GM18519 (cell line): ENCODE measurements around the gene RNF220.

Source experiments
- ATAC-seq: cut with Tn5 transposase; IDR thresholded peaks from one replicate; pipeline ENCODE4 v1.9.1; 2021; ENCODE audit warnings: mild to moderate bottlenecking, moderate library complexity; ENCODE audit not compliant: unreplicated experiment, low FRiP score

The RNF220 gene

DNA sequence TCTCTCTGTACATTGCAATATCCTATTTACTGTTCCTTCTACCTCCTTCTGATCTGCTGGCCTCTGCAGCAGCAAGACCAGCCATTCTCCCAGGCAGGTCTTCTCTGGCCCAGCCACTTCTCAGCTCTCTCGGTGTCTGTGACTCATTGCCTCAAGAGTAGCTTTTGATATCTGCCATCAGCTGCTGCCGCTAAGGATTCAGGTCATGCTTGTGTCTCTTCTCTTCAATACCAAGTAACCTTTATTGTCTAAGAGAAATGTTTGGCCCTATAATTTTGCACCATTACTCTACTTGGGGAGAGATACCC is 167.5 kb downstream of the RNF220 start:
- ATAC-seq, result no peak

DNA sequence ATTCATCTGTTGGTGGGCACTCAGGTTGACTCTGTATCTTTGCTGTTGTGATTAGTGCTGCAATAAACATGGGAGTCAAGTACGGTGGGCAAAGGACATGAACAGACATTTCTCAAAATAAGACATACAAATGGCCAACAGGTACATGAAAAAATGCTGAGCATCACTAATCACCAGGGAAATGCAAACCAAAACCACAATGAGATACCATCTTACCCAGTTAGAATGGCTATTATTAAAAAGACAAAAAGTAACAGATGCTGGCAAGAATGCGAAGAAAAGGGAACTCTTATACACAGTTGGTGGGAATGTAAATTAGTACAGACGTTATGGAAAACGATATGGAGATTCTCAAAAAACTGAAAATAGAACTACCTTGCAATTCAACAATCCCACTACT is 170.3 kb downstream of the RNF220 start:
- no peak for ATAC-seq

DNA sequence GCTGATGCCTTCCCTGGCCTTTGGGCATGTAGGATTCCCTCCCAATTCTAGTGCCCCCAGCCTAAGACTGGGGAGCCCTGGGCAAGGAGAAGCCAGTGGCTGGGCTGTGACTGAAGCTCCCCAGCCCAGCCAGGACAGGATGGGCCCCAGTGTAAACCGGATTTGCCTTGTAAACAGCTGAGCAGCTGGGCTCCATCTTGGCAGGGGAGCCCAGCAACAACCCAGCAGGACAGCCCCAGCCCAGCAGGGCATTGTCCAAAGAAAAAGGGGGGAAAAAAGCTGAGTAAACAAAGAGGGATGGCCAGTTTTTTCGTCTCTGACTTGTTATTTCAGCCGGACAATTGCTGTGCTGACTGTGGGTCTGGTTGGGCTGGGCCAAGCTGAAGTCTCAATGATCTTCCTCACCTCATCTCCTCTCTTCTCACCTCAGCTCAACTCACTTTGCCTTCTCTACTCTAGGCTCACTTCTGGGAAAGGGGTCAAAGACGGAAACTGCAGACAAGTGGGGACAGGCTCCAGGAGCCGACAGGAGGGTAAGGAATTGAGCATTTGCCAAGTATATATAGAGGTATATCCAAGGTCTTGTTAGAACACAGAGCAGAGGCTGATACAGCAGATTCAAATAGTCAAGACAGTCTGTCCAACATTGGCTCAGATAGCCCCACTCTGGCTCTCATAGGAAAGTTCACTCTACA is 171.5 kb downstream of the RNF220 start:
- no peak for ATAC-seq

DNA sequence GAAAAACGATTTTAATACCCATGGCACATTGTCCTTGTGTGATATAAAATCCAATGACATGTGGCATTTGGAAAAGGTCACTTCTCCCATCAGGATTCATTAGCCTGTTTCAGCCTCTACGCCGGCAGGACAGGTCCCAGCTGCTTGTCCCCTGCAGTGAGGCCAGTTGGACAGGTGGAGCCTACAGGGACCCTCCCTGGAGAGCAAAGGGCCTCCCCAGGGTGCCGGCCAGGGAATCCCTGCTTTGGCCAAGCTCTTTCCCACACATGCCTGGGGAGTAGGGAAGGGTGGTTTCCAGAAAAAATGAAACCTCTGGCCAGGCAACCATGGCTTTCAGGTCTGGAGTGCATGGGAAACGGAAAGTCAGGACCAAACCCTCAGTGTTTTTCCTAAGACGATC is 176.2 kb downstream of the RNF220 start:
- ATAC-seq, result no peak

DNA sequence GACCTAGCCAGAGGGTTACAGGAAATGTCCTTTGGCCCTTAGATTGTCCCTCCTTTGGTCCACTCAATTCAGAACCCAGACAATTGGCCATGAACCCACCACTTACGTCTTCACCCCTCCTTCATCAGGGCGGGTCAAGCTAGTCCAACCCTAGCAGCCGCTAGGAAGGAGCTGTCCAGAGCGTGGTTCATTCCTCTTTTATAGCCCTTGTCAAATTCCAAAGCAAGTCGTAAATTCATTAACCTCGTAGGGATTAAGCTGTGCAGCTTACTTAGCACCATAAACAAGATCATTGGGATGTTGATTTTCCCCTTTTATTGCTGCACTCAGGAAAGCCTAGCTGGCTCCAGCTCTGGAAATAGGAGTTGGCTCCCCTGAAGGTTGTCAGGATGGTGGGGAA is 179.1 kb downstream of the RNF220 start:
- ATAC-seq, result no peak

DNA sequence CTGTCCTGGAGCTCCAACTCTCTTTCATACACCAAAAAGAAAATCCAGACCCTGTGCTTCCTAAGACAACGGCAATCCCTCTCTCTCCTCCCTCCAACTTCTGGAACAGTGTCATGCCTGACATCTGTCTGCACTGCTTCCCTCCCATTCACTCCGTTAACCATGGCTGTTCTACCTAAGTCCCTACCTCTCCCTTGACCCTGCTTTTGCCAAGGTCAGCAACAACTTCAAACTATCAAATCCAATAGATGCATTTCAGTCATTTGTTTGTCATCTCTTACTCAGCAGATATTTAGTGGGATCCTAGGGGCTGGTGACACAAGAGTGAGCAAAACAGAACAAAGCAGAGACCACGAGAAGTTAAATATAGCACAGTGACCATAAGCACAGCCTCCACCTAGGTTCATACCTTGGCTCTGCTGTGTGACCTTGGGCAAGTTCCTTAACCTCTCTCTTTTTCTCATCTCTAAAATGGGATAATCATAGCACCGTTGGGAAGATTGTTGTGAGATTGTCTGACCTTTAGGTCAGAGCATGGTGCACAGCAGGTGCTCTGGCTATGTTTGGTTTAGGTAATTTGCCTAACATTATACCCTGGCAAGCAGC is 180.4 kb downstream of the RNF220 start:
- ATAC-seq, result no peak

DNA sequence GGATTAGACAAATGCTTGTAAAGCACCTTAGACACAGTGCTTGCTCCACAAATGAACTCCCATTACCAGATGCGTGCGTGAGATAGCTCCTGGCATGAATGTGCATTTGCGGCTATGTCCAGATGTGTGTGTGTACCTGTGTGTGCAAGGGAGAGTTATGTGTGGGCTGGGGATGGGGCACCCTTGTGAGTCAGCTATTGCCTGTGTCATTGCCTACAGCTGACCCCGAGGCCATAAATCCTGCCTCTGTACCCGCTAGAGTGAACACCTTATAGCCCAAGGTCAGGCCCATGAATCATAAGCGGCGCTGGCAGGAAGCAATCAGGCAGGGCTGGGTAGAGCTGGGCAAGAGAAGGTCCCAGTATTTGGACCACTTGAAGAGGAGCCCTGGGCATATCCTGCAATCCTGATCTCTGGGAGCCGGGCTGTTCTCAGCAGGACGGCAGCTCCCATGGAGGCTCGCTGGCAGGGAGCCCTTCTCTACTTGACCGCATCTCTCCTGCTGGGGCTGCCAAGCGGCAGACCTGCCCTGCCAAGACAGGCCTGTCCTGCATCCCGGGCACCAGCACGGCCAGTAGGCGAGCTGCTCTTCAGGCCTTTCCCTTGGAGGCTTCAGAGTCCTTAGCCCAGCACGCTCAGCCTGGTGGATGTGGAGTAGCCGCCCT is 182.9 kb downstream of the RNF220 start:
- no peak for ATAC-seq

DNA sequence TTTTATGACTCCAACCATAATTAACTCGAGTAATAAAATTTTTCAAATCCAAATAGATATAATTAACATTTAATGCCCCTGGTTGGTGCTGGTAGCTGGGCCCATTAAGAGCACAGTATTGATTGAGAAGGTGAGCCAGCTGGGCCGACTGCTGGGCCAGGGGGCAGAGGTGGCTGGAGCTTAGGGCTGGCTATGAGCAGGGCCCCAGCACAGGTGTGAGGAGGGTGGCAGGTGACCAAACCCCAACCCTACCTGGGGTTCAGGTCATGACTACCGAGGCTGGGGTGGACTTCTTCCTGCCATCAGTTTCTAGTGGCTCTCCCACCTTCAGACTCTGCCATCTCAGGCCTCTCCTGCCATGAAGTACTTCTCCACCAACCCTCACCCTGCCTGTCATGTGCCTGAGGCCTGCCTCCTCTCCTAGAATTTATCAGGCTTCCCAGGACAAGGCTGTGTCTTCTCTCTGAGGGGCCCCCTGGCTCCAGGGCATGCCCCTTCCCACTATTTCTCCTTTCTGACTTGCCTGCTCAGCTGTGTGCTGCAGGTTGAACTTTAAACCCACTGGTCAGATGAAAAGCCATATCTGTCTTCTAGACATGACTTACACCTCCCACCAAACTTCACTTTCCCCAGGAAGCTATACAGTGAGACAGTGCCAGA is 183.6 kb downstream of the RNF220 start:
- ATAC-seq, result no peak

DNA sequence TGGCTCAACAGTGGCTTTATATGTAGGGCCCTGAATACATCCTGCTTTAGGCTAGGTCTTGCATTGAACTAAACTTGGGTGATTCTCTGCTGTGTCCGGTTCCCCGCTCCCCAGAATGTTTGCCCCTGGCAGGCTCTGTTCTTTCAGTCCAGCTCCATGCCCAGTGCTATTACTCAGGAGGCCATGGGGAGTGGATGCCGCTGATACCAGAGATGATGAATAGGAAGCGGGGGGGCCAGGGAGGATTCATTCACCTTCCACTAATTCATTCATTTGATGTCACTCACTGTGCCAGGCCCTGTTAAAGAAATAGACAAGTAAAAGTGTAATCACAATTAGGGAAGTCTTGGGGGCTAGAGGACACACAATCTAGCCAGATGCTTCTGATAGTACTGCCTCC is 185.4 kb downstream of the RNF220 start:
- no peak for ATAC-seq

DNA sequence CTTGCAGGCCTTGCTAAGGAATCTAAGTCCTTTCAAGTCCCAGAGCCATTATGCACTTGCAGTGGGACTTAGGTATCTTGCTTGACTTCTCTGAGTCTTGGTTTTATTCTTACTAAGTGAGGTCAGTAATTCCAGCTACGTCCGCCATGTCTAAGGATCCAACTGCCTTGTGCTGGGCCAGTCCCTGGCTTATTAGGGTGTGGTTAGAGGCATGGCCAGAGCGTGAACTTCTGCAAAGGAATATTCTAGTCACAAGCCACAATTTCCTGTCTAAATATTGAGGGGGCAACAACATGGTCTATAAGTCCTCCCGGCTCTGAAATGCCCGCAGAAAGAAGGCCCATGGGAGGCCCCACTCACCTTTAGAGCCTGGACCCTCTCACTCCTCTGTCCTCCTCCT is 186.3 kb downstream of the RNF220 start:
- ATAC-seq, result no peak

DNA sequence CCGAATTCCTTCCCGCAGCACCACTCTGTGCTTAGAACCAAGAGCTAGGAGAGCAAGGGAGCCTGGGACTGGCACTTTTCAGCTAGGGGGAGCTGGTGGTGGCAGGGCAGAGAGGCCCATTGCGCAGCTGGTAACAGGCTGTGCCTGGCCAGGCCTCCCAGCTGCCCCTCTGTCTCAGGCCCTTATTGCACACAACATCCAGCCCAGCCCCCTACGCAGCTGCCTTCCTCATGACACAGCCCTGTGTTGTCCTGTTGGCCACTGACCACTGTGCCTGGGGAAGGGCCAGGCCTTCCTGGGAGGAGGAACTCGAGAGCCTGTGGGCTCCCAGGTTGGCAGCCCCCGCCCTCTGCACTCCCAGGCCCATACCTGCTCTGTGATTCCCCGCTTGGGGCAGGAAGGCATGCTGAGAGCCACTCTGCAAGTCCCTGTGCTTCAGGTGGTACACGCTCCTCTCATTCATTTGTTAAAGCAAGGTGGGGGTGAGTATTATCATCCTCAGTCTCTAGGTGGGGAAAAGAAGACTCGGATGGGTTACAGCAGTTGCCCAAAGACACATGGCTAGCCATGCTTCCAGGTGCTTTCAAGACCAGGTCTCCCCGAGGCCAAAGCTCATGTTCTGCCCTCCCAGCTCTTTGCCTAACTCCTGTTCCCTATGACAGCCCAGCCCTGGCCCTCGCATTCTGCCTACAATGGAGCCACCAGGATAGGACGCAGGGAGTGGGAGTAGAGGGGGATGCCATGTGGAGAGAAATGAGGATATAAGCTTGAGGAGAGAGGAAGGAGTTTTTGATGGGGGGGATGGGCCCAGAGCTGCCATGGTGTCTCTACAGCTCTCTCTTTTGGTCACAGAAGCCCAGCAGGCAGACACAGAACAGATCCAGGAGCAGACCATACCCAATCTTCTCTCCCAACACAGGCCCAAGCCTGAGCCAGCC is 187.4 kb downstream of the RNF220 start:
- ATAC-seq, result no peak

DNA sequence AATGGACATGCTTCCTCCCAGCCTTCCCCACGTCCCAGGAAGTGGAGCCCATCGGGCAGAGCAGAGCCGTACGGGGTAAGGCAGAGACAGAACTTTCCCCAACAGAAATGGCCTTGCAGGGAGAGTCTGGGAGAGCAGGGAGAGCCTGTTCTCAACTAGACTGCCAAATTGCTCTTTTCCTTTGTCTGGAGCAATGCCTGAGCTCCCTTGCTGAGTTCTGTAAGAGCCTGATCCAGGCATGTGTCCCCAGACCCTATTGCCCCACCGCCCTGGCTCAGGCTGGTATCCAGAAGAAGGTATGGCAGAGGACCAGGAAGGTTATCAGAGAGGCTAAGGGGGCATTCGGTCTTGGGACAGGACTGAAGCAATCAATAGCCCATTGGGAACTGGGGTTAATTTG is 189.3 kb downstream of the RNF220 start:
- ATAC-seq, result no peak

DNA sequence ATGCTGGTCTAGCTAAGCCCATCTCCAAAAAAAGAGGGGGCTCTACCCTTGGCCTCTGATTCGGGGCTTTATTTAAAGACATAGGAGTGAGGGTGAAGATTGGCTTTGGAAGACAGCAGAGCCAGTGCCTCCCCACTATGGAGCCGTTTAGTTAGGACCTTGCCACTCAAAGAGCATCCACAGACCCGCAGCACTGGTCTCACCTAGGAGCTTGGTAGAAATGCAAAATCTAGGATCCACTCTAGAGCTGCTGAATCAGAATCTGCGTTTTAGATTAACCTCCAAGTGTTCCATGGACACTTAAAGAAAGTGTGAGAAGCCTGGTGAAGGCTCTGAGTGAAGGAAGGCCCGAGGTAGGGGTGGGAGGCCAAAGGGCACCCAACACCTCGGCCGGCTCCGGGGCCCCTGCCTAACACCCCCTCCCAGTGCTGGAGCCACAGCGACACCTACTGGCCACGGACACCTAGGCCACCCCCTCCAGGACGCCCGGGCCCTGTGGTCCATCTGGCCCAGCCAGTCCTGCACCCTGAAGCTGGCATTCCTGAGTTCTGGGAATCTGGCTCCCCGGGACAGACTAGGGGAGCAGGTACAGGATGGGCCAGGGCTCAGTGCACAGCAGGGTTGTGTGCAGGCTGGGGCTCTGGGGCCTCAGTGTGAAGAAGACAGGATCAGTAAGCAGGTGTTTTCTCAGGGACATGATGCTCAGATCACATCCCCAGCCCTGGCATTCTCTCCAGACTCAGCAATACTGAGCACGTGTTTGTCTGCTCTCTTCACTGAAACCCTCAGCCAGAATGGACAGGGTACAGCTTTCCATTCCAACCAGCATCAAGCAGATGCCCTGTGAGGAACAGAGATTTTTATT is 190.0 kb downstream of the RNF220 start:
- no peak for ATAC-seq

DNA sequence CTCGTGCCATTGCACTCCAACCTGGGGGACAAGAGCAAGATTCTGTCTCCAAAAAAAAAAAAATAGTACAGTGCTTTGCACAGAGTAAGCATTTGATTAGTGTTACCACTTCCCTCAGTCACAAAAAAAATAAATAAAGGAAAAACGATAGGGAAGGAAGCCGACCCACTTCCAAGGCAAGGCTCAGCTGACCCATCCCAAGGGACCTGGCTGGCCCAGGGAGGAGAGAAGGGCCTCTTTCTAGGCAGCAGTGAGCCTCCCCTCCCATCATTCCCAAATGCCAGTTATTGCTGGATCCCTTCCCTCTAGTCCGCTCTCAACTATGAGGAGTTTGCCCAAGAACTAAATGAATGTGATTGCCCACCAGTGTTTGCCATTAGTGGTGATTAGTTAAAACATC is 191.5 kb downstream of the RNF220 start:
- ATAC-seq, result no peak

DNA sequence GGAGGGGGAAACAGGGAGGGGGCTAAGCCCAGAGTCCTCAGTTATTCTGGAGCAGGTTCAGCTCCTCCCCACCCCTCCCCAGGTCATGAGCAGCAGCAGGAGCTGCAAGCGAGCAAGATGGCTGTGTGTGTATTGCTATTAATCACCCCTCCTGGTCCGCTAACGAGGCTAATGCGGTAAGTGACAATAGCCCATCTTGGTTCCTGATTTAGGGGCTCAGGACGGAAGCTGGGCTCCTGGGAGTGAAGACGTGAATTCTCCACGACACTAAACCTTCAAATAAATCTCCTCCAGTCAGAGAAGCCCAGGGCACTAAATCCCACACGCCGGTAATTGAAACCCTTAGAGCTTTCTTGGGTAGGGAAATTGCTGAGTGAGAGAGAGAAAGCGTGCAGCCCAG is 193.1 kb downstream of the RNF220 start:
- no peak for ATAC-seq

DNA sequence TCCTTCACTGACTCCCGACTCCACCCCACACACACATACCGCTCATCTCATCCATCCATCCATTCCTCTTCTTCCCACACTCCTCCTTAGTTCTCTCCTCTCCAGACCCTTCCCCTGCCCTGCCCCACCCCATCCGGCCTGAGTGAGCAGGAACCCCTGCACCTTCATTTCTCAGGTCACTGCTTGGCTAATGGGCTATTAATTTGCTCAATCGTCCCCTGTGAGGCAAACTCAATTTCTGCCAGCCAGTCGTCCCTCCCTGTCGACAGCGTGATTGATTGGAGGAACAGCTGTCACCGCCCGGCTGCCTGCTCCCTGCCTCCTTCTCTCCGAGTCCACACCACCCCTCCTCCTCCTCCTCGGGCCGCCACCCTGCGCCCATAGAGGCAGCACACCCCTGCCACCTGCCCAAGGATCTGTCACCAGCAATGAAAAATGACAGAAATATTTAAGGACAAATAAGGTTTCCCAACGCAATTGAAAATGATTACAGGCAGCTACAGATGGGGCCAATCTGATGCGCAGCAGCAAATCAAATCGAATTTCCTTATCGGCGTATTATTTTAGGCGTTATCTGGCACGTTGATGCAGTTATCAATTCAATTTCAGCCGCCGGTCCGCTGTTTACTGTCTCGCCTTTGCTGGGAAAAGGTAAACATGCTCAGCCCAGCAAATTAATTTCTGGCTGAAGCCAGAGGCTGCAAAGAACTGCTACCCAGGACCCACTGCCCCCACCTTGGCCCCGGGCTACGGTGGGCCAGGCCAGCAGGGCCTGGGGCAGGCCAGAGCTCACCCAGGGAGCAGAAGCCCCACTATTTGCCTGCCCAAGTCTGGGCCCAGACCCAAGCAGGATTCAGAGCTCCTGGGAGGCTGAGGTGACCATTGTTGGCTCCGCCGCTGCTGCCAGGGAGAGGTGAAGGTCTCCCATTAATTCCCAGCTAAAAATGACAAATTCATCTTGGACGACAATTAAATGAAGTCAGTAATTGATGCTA is 197.9 kb downstream of the RNF220 start:
- no peak for ATAC-seq

DNA sequence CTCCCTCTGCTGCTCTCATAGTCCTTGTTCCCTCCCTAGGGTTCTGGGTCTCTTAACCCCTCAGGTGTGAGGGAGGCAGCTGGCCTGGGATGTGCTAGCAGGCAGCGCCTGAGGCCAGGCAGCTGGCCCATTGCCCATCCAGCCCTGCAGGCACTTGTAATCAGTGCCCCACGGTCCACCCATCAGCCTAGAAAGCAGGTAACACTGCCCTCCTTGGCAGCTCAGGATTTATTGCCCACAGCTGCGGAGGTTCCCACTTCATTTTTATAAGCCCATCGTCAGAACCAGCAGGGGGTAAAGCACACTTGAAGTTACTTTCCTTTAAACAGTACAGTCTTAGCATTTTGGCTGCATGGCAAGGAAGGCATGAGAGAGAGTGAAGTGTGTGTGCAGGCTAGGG is 198.7 kb downstream of the RNF220 start:
- ATAC-seq, result no peak

DNA sequence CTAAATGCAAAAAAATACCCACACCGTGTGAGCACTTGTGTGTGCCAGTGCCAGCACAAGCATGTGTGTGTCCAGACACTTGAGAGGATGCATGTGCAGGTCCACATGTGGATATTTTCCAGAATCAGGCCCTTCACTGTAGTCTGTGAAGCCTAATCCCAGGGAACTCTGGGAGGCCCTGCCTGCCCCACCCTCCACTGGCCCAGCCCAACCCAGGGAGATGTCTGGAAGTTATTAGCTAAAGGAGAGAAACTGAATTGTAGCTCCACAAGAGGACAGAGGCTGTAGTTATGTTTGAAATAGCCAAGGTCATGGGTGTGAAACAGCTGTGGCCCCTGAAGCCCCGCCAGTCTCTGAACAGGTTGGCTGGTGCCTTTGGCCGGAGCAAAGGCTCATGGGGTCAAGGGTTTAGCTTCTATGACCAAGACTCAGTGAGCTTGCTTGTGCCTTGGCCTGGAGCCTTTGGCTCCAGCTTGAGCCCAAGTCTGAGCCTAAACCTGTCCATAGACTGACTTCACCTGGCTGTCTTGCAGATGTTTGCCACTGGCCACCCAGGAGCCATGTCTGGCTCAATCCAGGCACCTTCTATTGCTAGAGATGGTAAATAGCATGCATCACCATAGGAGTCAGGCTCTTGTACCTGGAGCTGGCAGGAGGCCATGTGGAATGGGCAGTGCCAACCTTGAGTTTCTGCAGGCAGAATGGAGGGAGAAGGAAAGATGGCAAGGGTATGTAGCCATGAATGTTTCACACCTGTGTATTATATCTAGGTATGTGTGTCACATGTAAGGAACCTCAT is 199.3 kb downstream of the RNF220 start:
- no peak for ATAC-seq
